ENCODE measurements around the gene TPM4.
A peak's percentile ranks its signal among the peaks of the same experiment; 100 is the strongest.

TPM4 gene

DNA sequence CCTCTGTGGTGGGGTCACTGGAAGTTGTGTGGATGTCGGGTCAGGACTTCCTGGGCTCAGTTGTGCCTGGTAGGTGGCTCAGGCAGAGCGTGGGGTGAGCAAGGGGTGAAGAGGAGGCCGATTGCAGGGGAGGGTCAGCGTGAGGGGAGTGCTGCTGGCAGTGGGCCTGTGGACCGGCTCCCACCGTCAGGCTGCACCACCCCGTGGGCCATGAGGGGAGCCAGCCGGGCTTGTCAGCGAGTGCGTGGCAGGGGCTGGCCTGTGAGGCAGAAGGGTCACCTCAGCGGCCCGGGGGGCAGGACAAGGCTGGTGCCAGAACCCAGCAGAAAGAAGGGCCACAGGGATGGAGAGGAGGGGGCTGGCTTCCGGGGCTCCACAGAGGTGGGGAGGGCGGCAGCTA, 48.7 kb downstream of the TPM4 start:
- TF ChIP-seq, protein P1, sequence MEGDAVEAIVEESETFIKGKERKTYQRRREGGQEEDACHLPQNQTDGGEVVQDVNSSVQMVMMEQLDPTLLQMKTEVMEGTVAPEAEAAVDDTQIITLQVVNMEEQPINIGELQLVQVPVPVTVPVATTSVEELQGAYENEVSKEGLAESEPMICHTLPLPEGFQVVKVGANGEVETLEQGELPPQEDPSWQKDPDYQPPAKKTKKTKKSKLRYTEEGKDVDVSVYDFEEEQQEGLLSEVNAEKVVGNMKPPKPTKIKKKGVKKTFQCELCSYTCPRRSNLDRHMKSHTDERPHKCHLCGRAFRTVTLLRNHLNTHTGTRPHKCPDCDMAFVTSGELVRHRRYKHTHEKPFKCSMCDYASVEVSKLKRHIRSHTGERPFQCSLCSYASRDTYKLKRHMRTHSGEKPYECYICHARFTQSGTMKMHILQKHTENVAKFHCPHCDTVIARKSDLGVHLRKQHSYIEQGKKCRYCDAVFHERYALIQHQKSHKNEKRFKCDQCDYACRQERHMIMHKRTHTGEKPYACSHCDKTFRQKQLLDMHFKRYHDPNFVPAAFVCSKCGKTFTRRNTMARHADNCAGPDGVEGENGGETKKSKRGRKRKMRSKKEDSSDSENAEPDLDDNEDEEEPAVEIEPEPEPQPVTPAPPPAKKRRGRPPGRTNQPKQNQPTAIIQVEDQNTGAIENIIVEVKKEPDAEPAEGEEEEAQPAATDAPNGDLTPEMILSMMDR (IDR thresholded peaks at IDR 0.05; ENCODE audit: extremely low read depth, missing control alignments), result no peak
- DNase-seq (ENCODE audit: low spot score), result no peak

DNA sequence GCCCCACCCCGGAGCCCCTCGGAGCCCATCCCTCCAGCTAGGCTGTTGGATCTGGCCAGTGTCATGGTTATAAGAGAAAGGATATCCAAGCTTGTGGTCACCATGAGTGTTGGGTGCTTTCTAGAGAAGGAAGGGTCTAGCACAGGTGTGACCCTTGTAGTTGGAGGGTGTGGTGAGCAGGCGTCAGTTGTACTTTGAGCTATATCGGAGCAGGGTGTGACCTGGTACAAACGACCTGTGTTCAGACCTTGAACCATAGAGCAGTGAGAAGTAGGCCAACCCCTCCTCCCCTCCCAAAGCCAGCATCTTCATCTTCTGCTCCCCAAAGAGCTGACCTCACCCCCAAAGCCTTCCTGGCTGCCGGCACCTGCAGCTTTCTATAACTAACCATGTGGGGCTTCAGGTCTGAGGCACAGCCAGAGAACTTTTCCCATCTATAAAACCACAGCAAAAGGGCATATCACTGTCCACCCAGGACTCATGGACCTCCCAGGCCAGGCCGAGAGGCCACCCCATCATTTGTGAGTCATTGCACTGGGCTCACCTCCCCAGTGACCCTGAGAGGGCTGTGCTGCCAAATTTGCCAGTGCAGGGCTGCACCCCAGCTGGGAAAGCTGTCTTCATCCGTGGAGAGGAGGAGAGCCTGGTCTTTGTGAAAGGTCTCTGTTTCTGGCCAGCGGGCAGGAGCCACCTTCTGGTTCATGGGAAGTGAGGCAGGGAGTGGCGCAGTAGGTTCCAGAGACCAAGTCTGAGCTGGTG, 49.6 kb downstream of the TPM4 start:
- DNase-seq (ENCODE audit: low spot score), result no peak
- TF ChIP-seq, protein P1 (IDR thresholded peaks at IDR 0.05; ENCODE audit: extremely low read depth, missing control alignments), result no peak

DNA sequence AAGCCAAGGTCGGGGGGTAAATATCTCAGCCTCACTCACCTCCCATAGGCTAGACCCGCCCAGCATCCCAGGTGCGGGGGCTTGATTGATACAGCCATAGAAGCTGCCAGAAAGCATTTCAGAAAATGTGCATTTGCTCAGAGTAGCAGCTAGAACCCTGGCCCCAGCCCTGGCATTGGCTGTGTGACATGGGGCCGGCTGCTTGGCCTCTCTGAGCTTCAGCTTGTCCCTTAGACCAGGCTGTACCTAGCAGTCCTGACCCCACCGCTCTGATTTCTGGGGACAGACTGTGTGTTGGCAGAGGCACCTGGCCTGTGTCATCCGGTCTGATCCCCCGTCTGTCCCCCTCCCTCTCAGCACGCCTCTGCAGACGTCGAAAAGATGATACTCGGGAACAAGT, 50.8 kb downstream of the TPM4 start:
- TF ChIP-seq, protein P1 (IDR thresholded peaks at IDR 0.05; ENCODE audit: extremely low read depth, missing control alignments), result no peak
- DNase-seq (ENCODE audit: low spot score), result no peak

DNA sequence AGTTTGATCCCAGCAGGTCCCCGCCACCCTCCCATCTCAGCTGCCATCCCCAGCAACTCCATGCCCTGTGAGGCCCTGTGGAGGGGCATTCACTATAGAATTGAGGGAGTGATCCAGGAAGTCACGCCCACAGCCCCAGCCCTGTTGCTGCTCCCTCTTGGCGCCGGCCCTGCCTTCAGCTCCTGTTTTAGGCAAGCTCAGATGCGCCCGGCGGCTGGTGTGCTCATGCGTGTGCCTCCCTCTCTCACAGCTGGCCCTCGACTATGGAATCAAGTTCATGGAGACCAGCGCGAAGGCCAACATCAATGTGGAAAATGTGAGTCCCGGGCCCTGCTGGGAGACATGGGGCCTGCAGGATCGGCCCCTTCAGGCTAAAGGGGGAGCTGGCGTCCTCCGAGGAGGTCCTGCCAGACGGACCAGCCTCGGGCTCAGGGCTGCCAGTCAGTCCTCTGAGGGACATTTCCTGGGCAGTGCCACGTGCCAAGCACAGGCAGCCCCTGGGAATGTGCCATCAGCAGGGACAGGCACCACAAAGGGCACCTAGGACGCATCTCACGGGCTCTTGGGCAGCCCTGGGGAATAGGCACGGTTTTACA, 51.6 kb downstream of the TPM4 start:
- no peak for DNase-seq (ENCODE audit: low spot score)
- TF ChIP-seq, protein P1 (IDR thresholded peaks at IDR 0.05; ENCODE audit: extremely low read depth, missing control alignments), result no peak

DNA sequence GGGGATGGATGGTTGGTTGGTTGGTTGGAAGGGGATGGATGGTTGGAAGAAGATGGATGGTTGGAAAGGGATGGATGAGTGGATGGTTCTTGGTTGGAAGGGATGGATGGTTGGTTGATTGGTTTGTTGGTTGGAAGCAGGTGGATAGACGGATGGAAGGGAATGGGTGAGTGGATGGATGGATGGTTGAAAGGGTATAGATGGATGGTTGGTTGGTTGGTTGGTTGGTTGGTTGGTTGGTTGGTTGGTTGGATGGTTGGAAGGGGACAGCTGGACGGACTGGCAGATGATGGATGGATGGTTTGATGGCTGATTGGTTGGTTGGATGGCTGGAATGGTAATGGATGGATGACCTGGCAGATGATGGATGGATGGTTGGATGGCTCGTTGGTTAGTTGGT, 55.4 kb downstream of the TPM4 start:
- TF ChIP-seq, protein P1 (IDR thresholded peaks at IDR 0.05; ENCODE audit: extremely low read depth, missing control alignments), result no peak
- DNase-seq (ENCODE audit: low spot score), result no peak

DNA sequence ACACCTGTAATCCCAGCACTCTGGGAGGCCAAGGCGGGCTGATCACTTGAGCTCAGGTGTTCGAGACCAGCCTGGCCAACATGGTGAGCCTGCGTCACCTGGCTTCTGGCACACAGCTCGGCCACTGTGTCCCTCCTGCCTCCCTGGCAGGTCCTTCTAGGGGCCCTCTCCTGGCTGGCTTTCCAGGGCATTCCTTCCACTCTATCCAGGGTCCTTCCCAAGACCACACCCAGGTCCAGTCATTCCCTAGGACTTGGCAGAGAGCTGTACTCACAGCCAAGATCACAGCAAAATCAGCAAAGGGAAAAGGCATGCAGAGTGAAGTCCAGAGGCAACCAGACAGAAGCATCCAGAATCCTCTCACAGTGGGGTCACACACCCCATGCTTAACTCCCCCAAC, 57.5 kb downstream of the TPM4 start:
- TF ChIP-seq, protein P1 (IDR thresholded peaks at IDR 0.05; ENCODE audit: extremely low read depth, missing control alignments), result no peak
- DNase-seq (ENCODE audit: low spot score), result no peak

DNA sequence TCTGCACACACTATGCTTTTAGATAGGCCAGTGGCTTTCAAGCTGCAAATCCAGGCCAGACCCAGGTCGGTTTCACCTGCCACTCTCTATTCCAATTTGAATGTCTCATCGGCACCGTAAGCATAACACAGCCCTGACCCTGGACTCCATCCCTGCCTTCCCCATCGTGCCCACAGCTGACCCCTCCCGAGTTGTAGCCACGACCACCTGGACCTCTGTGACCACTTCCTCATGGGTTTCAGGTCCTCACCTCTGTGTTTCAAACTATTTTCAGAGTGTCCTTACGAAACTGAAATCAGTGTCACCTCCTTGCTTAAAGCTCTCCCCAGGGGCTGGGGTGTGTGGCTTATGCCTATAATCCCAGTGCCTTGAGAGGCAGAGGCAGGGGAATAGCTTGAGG, 58.2 kb downstream of the TPM4 start:
- peak; percentile 65 for DNase-seq (ENCODE audit: low spot score)
- TF ChIP-seq, protein P1 (IDR thresholded peaks at IDR 0.05; ENCODE audit: extremely low read depth, missing control alignments), result no peak
